ENCODE data around the gene ECEL1. TPM values are rescaled to one million over a fixed set of nuclear protein-coding genes. Genes with fewer than 3 reads are reported as not detected.
"Not testable (repeated sequence)": the region's sequence is repeated elsewhere in the genome, so short reads cannot be mapped to it uniquely, and the experiment has no call there.

Gene ECEL1
- total and polyA plus RNA-seq, 7 donors, result 0.32 to 1.8 (median 0.55) TPM

GRCh38 chr2:232440220-232441018 is 47.2 kb downstream of the ECEL1 start:
- not testable (repeated sequence) for H3K4me3 ChIP-seq; H3K27ac ChIP-seq; H3K27me3 ChIP-seq (ENCODE audit: insufficient read depth in 3 of 3, low read length in 2 of 3); H3K9me3 ChIP-seq; H3K4me1 ChIP-seq; H3K36me3 ChIP-seq (ENCODE audit: insufficient read depth in 1 of 2, low read depth in 1 of 2)
- 10 to 19% (median 15%) methylated on average over 11 to 15 of the region's 16 CpGs for WGBS, 3 donors
- peak; percentile 87 for TF ChIP-seq CTCF (IDR thresholded peaks at IDR 0.05)
- peak; percentile 76 to 85 (median 80) for ATAC-seq
- DNase-seq, result peak; percentile 82 to 90
- intact Hi-C loops (cut with DNase I), result loop anchor here in 1 of 2 donors (5.0 kb wide), 1 partner anchor 533 kb away; no protein-coding TSS in a partner anchor

- Histone ChIP-seq H3K4me3 (no peak overlapping the region), H3K4me1 (peaks cover 7% of the 10 kb centered on the region), H3K27ac (no peak overlapping the region), H3K27me3 (ENCODE audit: insufficient read depth in 3 of 3, low read length in 2 of 3) (no peaks in the 10 kb centered on the region), H3K9me3 (no peaks in the 10 kb centered on the region), H3K36me3 (ENCODE audit: insufficient read depth in 1 of 2, low read depth in 1 of 2) (no peaks in the 10 kb centered on the region)
- DNase-seq (peak in 1 of 2 donors; percentile 35), ATAC-seq (no peak)
- intact Hi-C loops (cut with DNase I), result loop anchor here (2.0 to 10.0 kb wide), 3 partner anchors 105 to 533 kb away; no protein-coding TSS in a partner anchor
- TF ChIP-seq CTCF (IDR thresholded peaks at IDR 0.05), result no peak
- WGBS, 3 donors, result 30 to 93% (median 43%) methylated on average over 1 to 3 of the region's 5 CpGs
Observed at GRCh38 chr2:232439758-232440135, 47.9 kb downstream of the ECEL1 start.

- DNase-seq (peak in 1 of 2 donors; percentile 52), ATAC-seq (peak; percentile 50 to 71 (median 56))
- Histone ChIP-seq H3K27me3 (ENCODE audit: insufficient read depth in 3 of 3, low read length in 2 of 3) (no peaks in the 10 kb centered on the region), H3K4me3 (no peak overlapping the region), H3K9me3 (no peaks in the 10 kb centered on the region), H3K4me1 (peaks cover 4% of the 10 kb centered on the region), H3K27ac (no peak overlapping the region), H3K36me3 (ENCODE audit: insufficient read depth in 1 of 2, low read depth in 1 of 2) (no peaks in the 10 kb centered on the region)
- intact Hi-C loops (cut with DNase I), result loop anchor here (2.0 to 10.0 kb wide), 2 partner anchors 104 to 532 kb away; no protein-coding TSS in a partner anchor
- TF ChIP-seq CTCF (IDR thresholded peaks at IDR 0.05), result peak; percentile 60
- WGBS, 3 donors, result 67 to 72% (median 67%) methylated on average over 16 to 21 of the region's 22 CpGs
Observed at GRCh38 chr2:232438951-232439757, 48.5 kb downstream of the ECEL1 start.

GRCh38 chr2:232438091-232438490 is 49.5 kb downstream of the ECEL1 start:
- 89 to 93% (median 90%) methylated on average over 12 of the region's 12 CpGs for WGBS, 3 donors
- intact Hi-C loops (cut with DNase I), result loop anchor here (2.0 to 10.0 kb wide), 2 partner anchors 103 to 531 kb away; no protein-coding TSS in a partner anchor

More at GRCh38 chr2:232438091-232438490, 49.5 kb downstream of the ECEL1 start:
- H3K27ac ChIP-seq, result no peak overlapping the region
- no peaks in the 10 kb centered on the region for H3K27me3 ChIP-seq (ENCODE audit: insufficient read depth in 3 of 3, low read length in 2 of 3)
- no peak for TF ChIP-seq CTCF (IDR thresholded peaks at IDR 0.05)
- H3K9me3 ChIP-seq, result no peaks in the 10 kb centered on the region
- H3K4me1 ChIP-seq, result no peaks in the 10 kb centered on the region
- DNase-seq (peak in 1 of 2 donors; percentile 21), ATAC-seq (no peak)
- H3K36me3 ChIP-seq (ENCODE audit: insufficient read depth in 1 of 2, low read depth in 1 of 2), result no peaks in the 10 kb centered on the region
- no peak overlapping the region for H3K4me3 ChIP-seq
